ENCODE measurements around the gene ALDH3A1.
A peak's percentile ranks its signal among the peaks of the same experiment; 100 is the strongest.

ALDH3A1 gene

DNA sequence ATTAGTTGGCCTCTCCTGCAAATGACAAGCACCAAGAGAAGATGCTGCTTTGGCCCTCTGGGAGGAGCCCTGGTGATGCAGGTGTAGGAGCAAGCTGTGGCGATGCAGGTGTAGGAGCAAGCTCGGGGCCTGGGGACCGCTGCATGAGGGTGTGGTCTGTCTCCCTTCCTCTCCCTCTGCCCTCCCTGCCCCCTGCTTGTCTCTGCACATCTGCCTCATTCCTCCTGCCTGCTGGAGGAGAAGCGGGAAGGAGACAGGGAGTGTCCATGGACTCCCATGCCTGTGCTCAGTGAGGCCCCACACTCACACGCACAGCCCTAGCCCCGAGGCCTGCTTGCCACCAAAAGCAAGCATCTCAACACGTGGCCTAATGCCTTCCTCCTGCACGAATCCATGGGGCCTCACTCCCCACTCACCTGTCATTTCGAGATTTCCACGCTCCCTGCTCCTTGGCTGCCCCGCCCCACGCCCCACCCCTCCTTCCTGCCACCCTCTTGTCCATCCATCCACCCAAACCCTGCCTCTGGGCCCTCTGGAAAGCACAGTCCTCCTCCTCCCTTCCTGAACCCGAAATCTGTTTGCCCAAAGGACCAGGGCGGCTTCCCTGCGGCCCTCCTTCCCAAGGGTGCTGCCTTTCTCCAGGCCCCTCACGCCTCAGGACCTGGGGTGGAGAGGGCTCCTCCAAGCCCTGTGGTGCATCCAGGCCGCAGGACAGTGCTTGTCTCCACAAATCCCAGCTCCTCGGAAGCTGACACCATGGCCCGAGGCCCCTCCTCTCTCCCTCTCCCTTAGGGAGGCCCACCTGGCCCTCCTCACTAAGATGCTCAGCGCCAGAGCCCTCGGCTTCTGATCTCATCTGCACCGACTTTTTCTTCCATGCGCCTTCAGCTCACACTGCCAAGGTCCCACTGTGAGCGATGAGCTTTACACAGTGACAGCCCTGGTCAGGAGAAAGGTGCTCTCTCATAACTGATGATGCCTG is 11.8 kb upstream of the ALDH3A1 start:
- H3K27ac ChIP-seq (ENCODE audit: low read depth in 2 of 2, low read length in 2 of 2): no peak overlapping the region
- H3K27me3 ChIP-seq (ENCODE audit: control insufficient read depth in 2 of 2, insufficient read depth in 2 of 2, low read length in 2 of 2): no peaks in the 10 kb centered on the region

DNA sequence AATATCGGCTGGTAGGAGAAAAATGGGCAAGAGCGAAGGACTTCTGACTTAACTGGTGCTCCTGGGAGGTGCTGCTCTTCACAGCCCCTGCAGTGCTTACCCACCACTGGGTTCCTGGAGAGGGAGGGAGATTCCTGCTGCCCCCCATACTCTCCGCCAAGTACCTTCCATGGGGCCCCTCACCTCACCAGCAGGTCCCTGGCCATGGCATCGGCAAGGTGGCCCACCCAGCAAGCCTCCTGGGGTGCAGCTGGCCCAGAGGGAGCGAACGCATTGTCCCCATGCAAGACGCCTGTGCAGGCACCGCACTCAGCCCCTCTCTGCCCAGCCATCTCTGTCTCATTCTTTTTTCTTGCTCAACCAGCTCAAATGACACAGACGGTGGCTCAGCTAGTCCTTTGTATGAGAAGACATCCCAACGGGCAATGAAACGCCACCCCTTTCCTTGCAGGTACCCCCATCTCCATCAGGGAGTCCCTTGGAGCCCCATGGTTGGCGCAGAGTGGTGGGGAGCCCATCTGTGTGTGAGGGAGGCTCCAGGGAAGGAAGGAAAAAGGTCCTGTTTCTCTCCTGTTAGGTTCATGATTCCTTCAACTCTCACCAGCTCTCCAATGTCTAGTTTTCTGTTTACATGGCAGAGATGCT is 9.6 kb upstream of the ALDH3A1 start:
- no peaks in the 10 kb centered on the region for H3K9me3 ChIP-seq (ENCODE audit: control insufficient read depth in 2 of 2, low read length in 2 of 2)
- H3K27me3 ChIP-seq (ENCODE audit: control insufficient read depth in 2 of 2, insufficient read depth in 2 of 2, low read length in 2 of 2): no peaks in the 10 kb centered on the region
- H3K27ac ChIP-seq (ENCODE audit: low read depth in 2 of 2, low read length in 2 of 2): no peak overlapping the region
- no peak overlapping the region for H3K9ac ChIP-seq (ENCODE audit: low read depth in 1 of 2, low read length in 2 of 2)
- H3K4me1 ChIP-seq (ENCODE audit: control insufficient read depth in 2 of 2, insufficient read depth in 2 of 2, low read length in 2 of 2): peaks cover 4 to 10% of the 10 kb centered on the region in 2 donors
- no peak overlapping the region for H3K4me3 ChIP-seq (ENCODE audit: low read length in 2 of 2)
- no peaks in the 10 kb centered on the region for H3K36me3 ChIP-seq (ENCODE audit: control insufficient read depth in 2 of 2, insufficient read depth in 2 of 2, low read length in 2 of 2)

More for the DNA sequence above, 11.8 kb upstream of the ALDH3A1 start:
- H3K9ac ChIP-seq (ENCODE audit: low read depth in 1 of 2, low read length in 2 of 2): no peak overlapping the region
- no peaks in the 10 kb centered on the region for H3K36me3 ChIP-seq (ENCODE audit: control insufficient read depth in 2 of 2, insufficient read depth in 2 of 2, low read length in 2 of 2)
- no peak overlapping the region for H3K4me3 ChIP-seq (ENCODE audit: low read length in 2 of 2)
- no peaks in the 10 kb centered on the region for H3K9me3 ChIP-seq (ENCODE audit: control insufficient read depth in 2 of 2, low read length in 2 of 2)
- H3K4me1 ChIP-seq (ENCODE audit: control insufficient read depth in 2 of 2, insufficient read depth in 2 of 2, low read length in 2 of 2): no peaks in the 10 kb centered on the region

DNA sequence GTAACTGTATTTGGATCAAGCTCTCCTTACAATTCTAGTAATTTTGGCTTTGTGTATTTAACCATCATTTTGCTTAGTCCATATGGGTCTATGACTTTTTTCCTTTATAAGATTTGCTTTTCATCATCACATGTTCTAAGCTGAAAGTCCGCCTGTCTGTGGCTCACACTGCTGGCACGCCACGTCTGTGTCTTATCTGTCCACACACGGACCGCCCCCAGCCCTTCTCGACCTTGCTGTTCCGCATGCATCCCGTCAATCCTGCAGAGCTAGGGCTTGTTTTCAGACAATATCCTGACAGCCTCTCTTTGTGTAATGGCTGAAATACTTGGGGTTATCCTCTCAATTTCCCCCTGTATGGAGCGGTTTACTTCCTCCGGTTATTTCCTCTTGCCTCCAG is 8.4 kb upstream of the ALDH3A1 start:
- H3K4me1 ChIP-seq (ENCODE audit: control insufficient read depth in 2 of 2, insufficient read depth in 2 of 2, low read length in 2 of 2): peaks cover 4 to 11% of the 10 kb centered on the region in 2 donors

DNA sequence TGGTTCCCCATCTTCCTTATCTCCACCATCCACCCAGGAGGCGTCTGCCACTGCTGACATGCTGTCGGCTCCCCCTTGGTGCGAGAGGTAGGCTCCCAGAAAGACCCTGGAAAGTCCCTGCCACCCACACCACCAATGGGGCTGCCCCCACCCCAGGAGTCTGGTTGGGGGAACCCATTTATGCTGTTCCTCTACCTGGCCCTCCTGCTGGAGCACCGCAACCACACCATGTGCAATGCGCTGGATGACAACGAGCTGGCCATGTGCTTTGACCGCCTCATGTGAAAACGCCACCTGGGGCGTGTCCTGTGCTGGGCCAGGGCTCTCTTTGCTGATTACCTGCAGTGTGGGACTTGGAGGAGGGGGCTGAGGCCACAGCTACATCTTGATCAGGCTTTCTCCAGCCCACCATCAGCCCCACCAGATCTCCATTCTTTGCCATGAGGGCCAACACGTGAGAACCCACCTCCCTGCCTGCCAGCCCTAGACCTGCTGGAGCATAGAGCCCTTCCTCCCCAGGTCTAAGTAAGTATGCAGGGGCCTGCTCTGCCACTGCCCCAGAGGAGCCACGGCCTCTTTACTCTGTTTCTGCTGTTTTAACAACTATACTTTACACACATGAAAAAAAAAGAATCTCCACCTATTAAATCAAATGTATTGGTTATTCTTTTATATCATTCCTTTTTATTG is 7.9 kb upstream of the ALDH3A1 start:
- H3K9me3 ChIP-seq (ENCODE audit: control insufficient read depth in 2 of 2, low read length in 2 of 2): no peaks in the 10 kb centered on the region
- H3K27me3 ChIP-seq (ENCODE audit: control insufficient read depth in 2 of 2, insufficient read depth in 2 of 2, low read length in 2 of 2): no peaks in the 10 kb centered on the region
- H3K27ac ChIP-seq (ENCODE audit: low read depth in 2 of 2, low read length in 2 of 2): no peak overlapping the region
- no peak overlapping the region for H3K4me3 ChIP-seq (ENCODE audit: low read length in 2 of 2)
- H3K36me3 ChIP-seq (ENCODE audit: control insufficient read depth in 2 of 2, insufficient read depth in 2 of 2, low read length in 2 of 2): no peaks in the 10 kb centered on the region
- no peak overlapping the region for H3K9ac ChIP-seq (ENCODE audit: low read depth in 1 of 2, low read length in 2 of 2)
- peaks cover 4 to 11% of the 10 kb centered on the region in 2 donors for H3K4me1 ChIP-seq (ENCODE audit: control insufficient read depth in 2 of 2, insufficient read depth in 2 of 2, low read length in 2 of 2)

More for the DNA sequence above, 8.4 kb upstream of the ALDH3A1 start:
- Histone ChIP-seq H3K27me3 (ENCODE audit: control insufficient read depth in 2 of 2, insufficient read depth in 2 of 2, low read length in 2 of 2) (no peaks in the 10 kb centered on the region), H3K9ac (ENCODE audit: low read depth in 1 of 2, low read length in 2 of 2) (no peak overlapping the region), H3K36me3 (ENCODE audit: control insufficient read depth in 2 of 2, insufficient read depth in 2 of 2, low read length in 2 of 2) (no peaks in the 10 kb centered on the region), H3K9me3 (ENCODE audit: control insufficient read depth in 2 of 2, low read length in 2 of 2) (no peaks in the 10 kb centered on the region), H3K4me3 (ENCODE audit: low read length in 2 of 2) (no peak overlapping the region), H3K27ac (ENCODE audit: low read depth in 2 of 2, low read length in 2 of 2) (no peak overlapping the region)

DNA sequence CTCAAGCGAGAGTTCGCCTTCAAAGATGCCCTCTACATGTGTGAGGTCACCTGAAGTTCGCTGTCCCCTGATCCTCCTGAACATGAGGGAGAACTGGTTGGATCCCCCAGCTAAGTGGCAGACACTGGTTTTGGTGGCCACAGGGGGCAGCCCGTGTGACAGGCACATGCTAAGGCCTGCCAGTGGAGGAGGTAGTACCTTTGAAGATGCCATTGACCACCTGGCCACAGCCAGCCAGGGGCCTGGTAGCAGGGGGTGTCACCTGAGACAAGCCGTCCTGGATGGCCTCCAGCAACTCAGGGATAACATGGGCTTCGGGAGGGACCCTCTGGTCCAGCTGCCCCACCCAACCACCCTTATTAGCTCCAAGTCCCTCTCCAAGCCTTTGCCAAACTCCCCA is 7.3 kb upstream of the ALDH3A1 start:
- H3K36me3 ChIP-seq (ENCODE audit: control insufficient read depth in 2 of 2, insufficient read depth in 2 of 2, low read length in 2 of 2): no peaks in the 10 kb centered on the region
- no peak overlapping the region for H3K4me3 ChIP-seq (ENCODE audit: low read length in 2 of 2)
- H3K4me1 ChIP-seq (ENCODE audit: control insufficient read depth in 2 of 2, insufficient read depth in 2 of 2, low read length in 2 of 2): peaks cover 4 to 11% of the 10 kb centered on the region in 2 donors
- no peak overlapping the region for H3K9ac ChIP-seq (ENCODE audit: low read depth in 1 of 2, low read length in 2 of 2)
- H3K27me3 ChIP-seq (ENCODE audit: control insufficient read depth in 2 of 2, insufficient read depth in 2 of 2, low read length in 2 of 2): no peaks in the 10 kb centered on the region
- no peak overlapping the region for H3K27ac ChIP-seq (ENCODE audit: low read depth in 2 of 2, low read length in 2 of 2)
- H3K9me3 ChIP-seq (ENCODE audit: control insufficient read depth in 2 of 2, low read length in 2 of 2): no peaks in the 10 kb centered on the region

DNA sequence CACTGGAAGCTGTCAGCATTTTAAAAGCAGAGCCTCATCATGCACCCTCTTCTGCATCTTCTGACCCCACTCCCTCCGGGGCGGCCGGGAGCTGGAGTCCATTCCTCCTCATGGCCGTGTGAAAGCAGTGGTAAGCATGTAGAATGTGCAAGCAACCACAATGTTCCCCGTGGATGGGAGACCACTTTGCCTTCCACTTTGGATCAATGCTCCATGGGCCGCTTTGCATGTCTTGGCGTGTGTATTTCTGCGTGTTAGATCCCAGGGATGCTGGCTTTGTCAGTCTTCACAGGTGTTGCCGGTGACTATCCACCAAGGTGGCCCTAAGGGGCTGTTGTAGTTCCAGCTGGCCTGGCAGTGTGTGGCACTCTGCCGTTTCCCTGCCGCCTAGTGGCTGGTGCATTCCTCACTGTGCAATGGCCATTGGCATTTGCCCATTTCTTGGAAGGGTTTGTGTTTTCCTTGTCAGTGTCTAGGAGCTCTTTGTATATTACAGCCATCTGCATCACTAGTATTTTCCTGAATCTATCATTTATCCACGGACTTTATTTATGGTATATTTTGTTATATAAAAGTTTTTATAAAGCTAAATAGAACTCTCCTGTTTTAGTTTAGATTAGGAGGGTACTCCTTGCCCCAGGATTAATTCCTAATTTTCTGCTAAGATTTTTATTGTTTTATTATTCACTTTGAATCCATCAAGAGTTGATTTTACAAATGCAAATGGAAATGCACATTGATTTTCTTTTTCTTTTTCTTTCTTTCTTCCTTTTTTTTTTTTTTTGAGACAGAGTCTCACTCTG is 5.8 kb upstream of the ALDH3A1 start:
- H3K4me3 ChIP-seq (ENCODE audit: low read length in 2 of 2): no peak overlapping the region

DNA sequence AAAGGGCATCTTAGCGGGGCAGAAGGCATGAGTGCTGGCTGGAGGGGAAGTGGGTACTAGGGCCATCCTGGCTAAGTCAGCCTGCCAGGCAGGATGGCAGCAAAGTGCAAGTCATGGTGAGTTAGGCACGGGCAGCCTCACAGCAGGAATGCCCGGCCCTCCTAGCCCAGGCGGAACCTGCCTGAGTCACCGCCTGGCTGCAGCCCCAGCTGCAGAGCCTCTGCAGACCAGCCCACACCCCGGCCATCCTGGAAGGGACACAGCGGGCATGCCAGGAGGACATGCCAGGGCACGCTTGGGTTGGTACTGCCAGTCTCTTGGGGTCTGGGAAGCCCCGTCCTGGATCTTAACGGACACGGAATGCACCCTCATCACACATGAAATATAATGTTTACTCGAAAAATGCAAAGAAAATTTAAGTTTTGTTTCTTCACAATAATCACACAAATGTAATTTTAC is 5.0 kb upstream of the ALDH3A1 start:
- H3K4me3 ChIP-seq (ENCODE audit: low read length in 2 of 2): no peak overlapping the region
- no peaks in the 10 kb centered on the region for H3K27me3 ChIP-seq (ENCODE audit: control insufficient read depth in 2 of 2, insufficient read depth in 2 of 2, low read length in 2 of 2)
- peak overlapping the region; percentile 13 to 35 for H3K27ac ChIP-seq (ENCODE audit: low read depth in 2 of 2, low read length in 2 of 2)
- H3K36me3 ChIP-seq (ENCODE audit: control insufficient read depth in 2 of 2, insufficient read depth in 2 of 2, low read length in 2 of 2): no peaks in the 10 kb centered on the region
- no peak overlapping the region for H3K9ac ChIP-seq (ENCODE audit: low read depth in 1 of 2, low read length in 2 of 2)
- H3K4me1 ChIP-seq (ENCODE audit: control insufficient read depth in 2 of 2, insufficient read depth in 2 of 2, low read length in 2 of 2): peaks cover 12 to 18% of the 10 kb centered on the region in 2 donors
- H3K9me3 ChIP-seq (ENCODE audit: control insufficient read depth in 2 of 2, low read length in 2 of 2): no peaks in the 10 kb centered on the region

More for the DNA sequence above, 5.8 kb upstream of the ALDH3A1 start:
- H3K9ac ChIP-seq (ENCODE audit: low read depth in 1 of 2, low read length in 2 of 2): no peak overlapping the region
- H3K27me3 ChIP-seq (ENCODE audit: control insufficient read depth in 2 of 2, insufficient read depth in 2 of 2, low read length in 2 of 2): no peaks in the 10 kb centered on the region
- H3K9me3 ChIP-seq (ENCODE audit: control insufficient read depth in 2 of 2, low read length in 2 of 2): no peaks in the 10 kb centered on the region
- H3K36me3 ChIP-seq (ENCODE audit: control insufficient read depth in 2 of 2, insufficient read depth in 2 of 2, low read length in 2 of 2): no peaks in the 10 kb centered on the region
- H3K27ac ChIP-seq (ENCODE audit: low read depth in 2 of 2, low read length in 2 of 2): peak overlapping the region in 1 of 2 donors; percentile 13
- peaks cover 5 to 12% of the 10 kb centered on the region in 2 donors for H3K4me1 ChIP-seq (ENCODE audit: control insufficient read depth in 2 of 2, insufficient read depth in 2 of 2, low read length in 2 of 2)

DNA sequence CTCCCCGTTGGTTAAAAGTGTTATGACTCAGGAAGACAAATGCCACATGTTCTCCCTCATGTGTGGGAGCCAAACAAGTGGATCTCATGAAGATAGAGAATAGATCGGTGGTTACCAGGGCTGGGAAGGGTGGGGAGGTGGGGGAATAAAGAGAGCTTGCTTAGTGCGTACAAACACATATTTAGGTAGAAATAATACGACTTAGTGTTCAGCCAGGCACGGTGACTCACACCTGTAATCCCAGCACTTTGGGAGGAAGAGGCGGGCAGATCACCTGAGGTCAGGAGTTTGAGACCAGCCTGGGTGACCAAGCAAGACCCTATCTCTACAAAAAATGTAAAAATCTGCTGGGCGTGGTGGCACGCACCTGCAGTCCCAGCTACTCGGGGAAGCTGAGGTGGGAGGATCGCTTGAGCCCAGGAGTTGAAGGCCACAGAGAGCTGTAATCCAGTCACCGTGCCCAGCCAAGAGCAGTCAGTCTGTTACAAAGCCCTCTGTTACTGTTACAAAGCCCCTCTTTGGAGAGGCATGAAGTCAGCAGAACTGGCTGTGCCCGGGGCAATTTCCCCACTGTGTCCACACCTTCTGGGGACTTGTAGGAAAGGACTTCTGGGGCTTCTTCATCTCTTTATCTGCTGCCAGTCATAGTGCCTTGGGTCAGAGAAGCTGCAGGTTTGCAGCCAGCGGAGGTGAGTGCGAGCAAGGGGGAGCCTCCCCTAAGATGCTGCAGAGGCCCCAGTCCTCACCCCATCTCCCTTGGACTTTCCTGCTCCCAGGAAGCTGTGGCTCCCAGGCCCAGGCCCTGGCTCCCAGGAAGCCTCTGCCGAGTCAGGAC is 4.3 kb upstream of the ALDH3A1 start:
- Histone ChIP-seq H3K9me3 (ENCODE audit: control insufficient read depth in 2 of 2, low read length in 2 of 2) (no peaks in the 10 kb centered on the region), H3K9ac (ENCODE audit: low read depth in 1 of 2, low read length in 2 of 2) (no peak overlapping the region), H3K27ac (ENCODE audit: low read depth in 2 of 2, low read length in 2 of 2) (peak overlapping the region in 1 of 2 donors; percentile 35), H3K4me3 (ENCODE audit: low read length in 2 of 2) (no peak overlapping the region), H3K27me3 (ENCODE audit: control insufficient read depth in 2 of 2, insufficient read depth in 2 of 2, low read length in 2 of 2) (no peaks in the 10 kb centered on the region), H3K4me1 (ENCODE audit: control insufficient read depth in 2 of 2, insufficient read depth in 2 of 2, low read length in 2 of 2) (peaks cover 18 to 24% of the 10 kb centered on the region in 2 donors), H3K36me3 (ENCODE audit: control insufficient read depth in 2 of 2, insufficient read depth in 2 of 2, low read length in 2 of 2) (no peaks in the 10 kb centered on the region)

DNA sequence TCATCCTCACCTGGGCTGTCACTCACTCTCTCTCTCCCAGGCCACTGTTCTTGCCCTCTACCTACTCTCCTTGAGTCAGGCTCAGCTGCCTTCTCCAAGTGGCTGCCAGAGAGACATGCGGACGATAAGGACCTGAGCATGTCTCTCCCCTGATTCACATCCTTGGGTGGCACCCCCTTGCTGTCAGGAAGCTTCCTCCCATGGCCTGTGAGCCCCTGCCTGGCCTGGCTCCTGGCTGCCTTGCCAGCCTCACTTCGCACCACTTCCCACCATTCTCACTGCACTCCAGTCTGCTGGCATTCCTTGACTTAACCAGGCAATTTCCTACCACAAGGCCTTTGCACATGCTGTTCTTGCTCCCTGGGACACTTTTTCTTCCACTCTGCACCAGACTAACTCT is 2.7 kb upstream of the ALDH3A1 start:
- no peaks in the 10 kb centered on the region for H3K27me3 ChIP-seq (ENCODE audit: control insufficient read depth in 2 of 2, insufficient read depth in 2 of 2, low read length in 2 of 2)
- no peak overlapping the region for H3K9ac ChIP-seq (ENCODE audit: low read depth in 1 of 2, low read length in 2 of 2)
- H3K4me1 ChIP-seq (ENCODE audit: control insufficient read depth in 2 of 2, insufficient read depth in 2 of 2, low read length in 2 of 2): peaks cover 21 to 32% of the 10 kb centered on the region in 2 donors
- no peak overlapping the region for H3K4me3 ChIP-seq (ENCODE audit: low read length in 2 of 2)
- H3K36me3 ChIP-seq (ENCODE audit: control insufficient read depth in 2 of 2, insufficient read depth in 2 of 2, low read length in 2 of 2): no peaks in the 10 kb centered on the region
- H3K9me3 ChIP-seq (ENCODE audit: control insufficient read depth in 2 of 2, low read length in 2 of 2): no peaks in the 10 kb centered on the region
- no peak overlapping the region for H3K27ac ChIP-seq (ENCODE audit: low read depth in 2 of 2, low read length in 2 of 2)
